ENCODE results near the gene LOXHD1. TPM values are rescaled to one million over a fixed set of nuclear protein-coding genes. Genes with fewer than 3 reads are reported as not detected.

LOXHD1 gene
- total RNA-seq, 4 donors from 2014 or later = 0.16 TPM; not detected in 3

GRCh38 chr18:46581648-46582047 is 75.4 kb downstream of the LOXHD1 start:
- Histone ChIP-seq H3K9me3 (peaks cover 5 to 11% of the 10 kb centered on the region in 2 donors), H3K27ac (no peak overlapping the region), H3K27me3 (no peaks in the 10 kb centered on the region), H3K4me1 (no peaks in the 10 kb centered on the region), H3K36me3 (no peaks in the 10 kb centered on the region), H3K4me3 (no peak overlapping the region)
- intact Hi-C loops (cut with DNase I; ENCODE audit: low total_unique reads) = no loop called here
- TF ChIP-seq CTCF (IDR thresholded peaks at IDR 0.05) (no peak), POLR2A (IDR thresholded peaks at IDR 0.05) (no peak), POLR2AphosphoS5 (IDR thresholded peaks at IDR 0.05) (no peak), EP300 (IDR thresholded peaks at IDR 0.05; ENCODE audit: low read depth) (no peak)
- DNase-seq = no peak
- in situ Hi-C loops (cut with MboI; ENCODE audit: low pct_ligation_motif_present in 1 of 4, low pct_unique_long_range_greater_than_20kb in 1 of 4, low sequenced_read_pairs in 3 of 4) = no loop called here

- Histone ChIP-seq H3K36me3 (no peaks in the 10 kb centered on the region), H3K9me3 (peaks cover 5 to 11% of the 10 kb centered on the region in 2 donors), H3K4me3 (no peak overlapping the region), H3K4me1 (no peaks in the 10 kb centered on the region), H3K27ac (no peak overlapping the region), H3K27me3 (no peaks in the 10 kb centered on the region)
- no peak for TF ChIP-seq POLR2AphosphoS5 (IDR thresholded peaks at IDR 0.05)
- TF ChIP-seq CTCF (IDR thresholded peaks at IDR 0.05) = no peak
- no peak for TF ChIP-seq POLR2A (IDR thresholded peaks at IDR 0.05)
- no peak for TF ChIP-seq EP300 (IDR thresholded peaks at IDR 0.05; ENCODE audit: low read depth)
- DNase-seq = no peak
- in situ Hi-C loops (cut with MboI; ENCODE audit: low pct_ligation_motif_present in 1 of 4, low pct_unique_long_range_greater_than_20kb in 1 of 4, low sequenced_read_pairs in 3 of 4) (no loop called here), intact Hi-C loops (cut with DNase I; ENCODE audit: low total_unique reads) (no loop called here)
- 85% methylated on average over 2 of the region's 2 CpGs; no CpG with 5 or more reads in 1 of the 2 donors for WGBS, 2 donors (ENCODE audit: low coverage in 1 of 2)
Measured at GRCh38 chr18:46578987-46579386, 78.0 kb downstream of the LOXHD1 start.

- Histone ChIP-seq H3K4me3 (no peak overlapping the region), H3K27ac (no peak overlapping the region), H3K27me3 (no peaks in the 10 kb centered on the region), H3K9me3 (peaks cover 5 to 11% of the 10 kb centered on the region in 2 donors), H3K36me3 (no peaks in the 10 kb centered on the region), H3K4me1 (no peaks in the 10 kb centered on the region)
- intact Hi-C loops (cut with DNase I; ENCODE audit: low total_unique reads) (no loop called here), in situ Hi-C loops (cut with MboI; ENCODE audit: low pct_ligation_motif_present in 1 of 4, low pct_unique_long_range_greater_than_20kb in 1 of 4, low sequenced_read_pairs in 3 of 4) (no loop called here)
- WGBS, 2 donors (ENCODE audit: low coverage in 1 of 2) = 82% methylated on average over 11 of the region's 11 CpGs; no CpG with 5 or more reads in 1 of the 2 donors
- DNase-seq = no peak
- no peak for TF ChIP-seq EP300 (IDR thresholded peaks at IDR 0.05; ENCODE audit: low read depth)
- TF ChIP-seq CTCF (IDR thresholded peaks at IDR 0.05) = no peak
- no peak for TF ChIP-seq POLR2AphosphoS5 (IDR thresholded peaks at IDR 0.05)
- TF ChIP-seq POLR2A (IDR thresholded peaks at IDR 0.05) = no peak
Measured at GRCh38 chr18:46577546-46577945, 79.5 kb downstream of the LOXHD1 start.

- 93 to 97% methylated on average over 6 of the region's 6 CpGs for WGBS, 2 donors (ENCODE audit: low coverage in 1 of 2)
- intact Hi-C loops (cut with DNase I; ENCODE audit: low total_unique reads) = no loop called here
- in situ Hi-C loops (cut with MboI; ENCODE audit: low pct_ligation_motif_present in 1 of 4, low pct_unique_long_range_greater_than_20kb in 1 of 4, low sequenced_read_pairs in 3 of 4) = no loop called here
- Histone ChIP-seq H3K27me3 (no peaks in the 10 kb centered on the region), H3K27ac (no peak overlapping the region), H3K36me3 (no peaks in the 10 kb centered on the region), H3K4me3 (no peak overlapping the region), H3K4me1 (no peaks in the 10 kb centered on the region), H3K9me3 (peaks cover 0 to 1% of the 10 kb centered on the region in 2 donors)
- no peak for TF ChIP-seq POLR2A (IDR thresholded peaks at IDR 0.05)
- no peak for TF ChIP-seq CTCF (IDR thresholded peaks at IDR 0.05)
- no peak for TF ChIP-seq POLR2AphosphoS5 (IDR thresholded peaks at IDR 0.05)
- no peak for TF ChIP-seq EP300 (IDR thresholded peaks at IDR 0.05; ENCODE audit: low read depth)
- no peak for DNase-seq
Measured at GRCh38 chr18:46575851-46576250, 81.2 kb downstream of the LOXHD1 start.
